Measurements from ENCODE around the gene PILRA.

GRCh38 chr7:100372256-100372655 is 1.0 kb upstream of the PILRA start:
- TF ChIP-seq CTCF (IDR thresholded peaks at IDR 0.05) = no peak
- no peak for TF ChIP-seq POLR2A (IDR thresholded peaks at IDR 0.05)
- no peak for TF ChIP-seq POLR2AphosphoS5 (IDR thresholded peaks at IDR 0.05)

Measured in suprapubic skin (tissue), 4 donors.